Measurements from ENCODE around the gene CPLX3.
A peak's percentile ranks its signal among the peaks of the same experiment; 100 is the strongest.

CPLX3 gene

DNA sequence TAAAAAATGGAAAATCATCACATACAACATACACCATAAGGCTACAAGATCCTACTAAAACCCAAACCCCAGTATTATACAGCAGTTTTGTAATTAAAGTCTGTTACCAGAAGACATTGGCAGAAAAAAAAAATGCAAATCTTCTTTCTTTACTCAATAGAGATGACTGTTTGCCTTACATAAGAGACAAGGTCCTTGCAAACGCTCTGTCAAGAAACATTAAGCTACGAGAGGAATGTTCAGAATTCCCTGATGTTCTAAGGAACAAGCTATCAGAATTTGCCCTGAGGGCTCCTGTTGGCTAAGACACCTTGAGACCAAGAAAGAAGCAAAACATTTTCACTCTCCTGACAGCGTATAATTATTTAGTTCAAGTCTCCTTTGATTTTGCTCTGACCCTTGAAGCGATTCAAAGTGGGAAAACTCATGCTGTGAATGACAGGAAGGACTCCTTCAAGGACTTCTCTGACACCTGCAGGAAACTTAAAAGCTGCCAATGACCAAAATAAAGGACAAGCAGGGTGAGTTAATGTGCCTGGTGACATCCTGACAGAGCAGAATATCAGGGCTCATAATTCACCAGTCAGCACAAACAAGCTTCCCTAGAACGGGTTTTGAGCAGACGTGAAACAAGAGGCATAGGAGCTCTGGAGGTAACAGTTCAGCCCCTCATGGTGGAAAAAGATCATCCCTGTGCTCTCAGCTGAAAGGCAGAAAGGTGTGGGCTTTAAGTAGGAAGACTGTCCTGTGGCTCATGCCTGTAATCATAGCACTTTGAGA, 44.2 kb downstream of the CPLX3 start:
- DNase-seq (ENCODE audit: low spot score), result no peak

DNA sequence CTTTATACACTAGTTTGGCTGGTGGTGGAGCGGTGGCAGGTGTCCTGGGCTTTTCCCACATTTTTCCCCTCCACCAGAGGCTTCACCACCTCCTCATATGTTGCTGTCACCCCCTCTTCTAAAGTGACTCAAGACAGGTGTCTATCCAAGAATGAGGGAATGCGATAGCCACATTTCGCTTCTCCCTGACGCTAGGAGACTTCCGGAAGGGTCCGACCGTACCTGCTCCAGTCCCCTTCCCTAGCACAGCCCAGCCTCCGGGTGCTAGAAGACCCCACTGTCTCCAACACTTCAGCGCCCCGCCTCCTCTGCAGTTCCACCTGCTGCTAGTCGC, 46.2 kb downstream of the CPLX3 start:
- no peak for DNase-seq (ENCODE audit: low spot score)

- DNase-seq (ENCODE audit: low spot score), result peak; percentile 98
These were observed 46.8 kb downstream of the CPLX3 start, which contains the start of gene SCAMP2 for GRCh38 chr15:74873036-74873755. Gene SCAMP2 (minus strand): TSS chr15:74873365. CDS start chr15:74873255, 110 bp downstream.

DNA sequence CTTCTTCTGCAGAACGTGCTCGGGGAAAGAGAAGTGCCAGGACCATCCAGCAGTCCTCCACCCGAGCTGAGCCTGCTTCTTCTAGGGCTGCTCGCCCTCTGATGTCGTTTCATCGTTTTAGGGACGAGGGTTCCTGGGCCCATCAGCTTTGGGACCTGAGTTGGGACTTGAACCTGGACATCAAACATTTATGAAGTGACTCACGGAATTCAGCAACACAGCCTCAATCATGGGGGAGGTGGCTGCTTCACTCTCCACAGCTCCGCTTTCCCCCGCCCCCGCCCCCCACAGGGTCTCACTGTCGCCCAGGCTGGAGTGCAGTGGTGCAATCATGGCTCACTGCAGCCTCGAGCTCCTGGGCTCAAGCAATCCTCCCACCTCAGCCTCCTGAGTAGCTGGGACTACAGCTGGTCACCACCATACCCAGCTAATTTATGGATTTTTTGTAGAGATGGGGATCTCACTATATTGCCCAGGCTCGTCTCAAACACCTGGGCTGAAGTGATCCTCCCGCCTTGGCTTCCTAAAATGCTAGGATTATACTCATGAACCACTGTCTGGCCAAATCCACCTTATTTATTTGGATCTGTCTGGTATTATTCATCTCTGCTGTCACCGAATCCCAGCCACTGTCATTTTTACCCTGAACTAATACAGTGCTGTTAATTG, 47.5 kb downstream of the CPLX3 start:
- peak; percentile 30 for DNase-seq (ENCODE audit: low spot score)

GRCh38 chr15:74878273-74878672, 51.8 kb downstream of the CPLX3 start:
- DNase-seq (ENCODE audit: low spot score), result no peak

Measured in AG08396 (cell line).